K562 (cell line): ENCODE data around the gene TMEM239. TPM values are rescaled to one million over a fixed set of nuclear protein-coding genes. Genes with fewer than 3 reads are reported as not detected.

Source experiments
- CBFA2T2 ChIP-seq: fragments of 450-650 bp; conservative IDR thresholded peaks from 2 replicates; pipeline ENCODE4 v1.6.1; 2017; ENCODE audit warnings: mild to moderate bottlenecking
- CCAR2 ChIP-seq: fragments of 200-400 bp; formaldehyde crosslinking; IDR thresholded peaks from 2 replicates; pipeline ENCODE4 v1.6.1; 2017; ENCODE audit warnings: mild to moderate bottlenecking, low read depth, low read length
- CEBPB ChIP-seq: fragments of 450-650 bp; IDR thresholded peaks from 2 replicates; pipeline ENCODE4 v1.6.1; 2016; ENCODE audit warnings: missing genetic modification characterization, missing compliant biosample characterization
- CXXC5 ChIP-seq: fragments of 250-450 bp; sonication (Bioruptor Pico); IDR thresholded peaks from 2 replicates; pipeline ENCODE4 v1.8.0; 2022; ENCODE audit warnings: inconsistent platforms, mild to moderate bottlenecking, moderate library complexity
- DPF2 ChIP-seq: fragments of 450-650 bp; IDR thresholded peaks from 2 replicates; pipeline ENCODE4 v1.6.1; 2016
- FUS ChIP-seq: fragments of 200-400 bp; formaldehyde crosslinking; optimal IDR thresholded peaks from 2 replicates; pipeline ENCODE3; 2017; ENCODE audit warnings: low read depth, low read length
- HBP1 ChIP-seq: fragments of 450-650 bp; formaldehyde crosslinking; IDR thresholded peaks from 2 replicates; pipeline ENCODE4 v1.4.0; 2022; ENCODE audit warnings: missing genetic modification characterization
- LCOR ChIP-seq: sonication (generic); formaldehyde crosslinking; IDR thresholded peaks from 2 replicates; pipeline ENCODE4 v1.8.0; 2022; ENCODE audit warnings: mild to moderate bottlenecking, missing genetic modification reagents
- NR4A1 ChIP-seq, 2 experiments: fragments of 250-450 bp in 1 of 2; fragments of 450-650 bp in 1 of 2; sonication (Bioruptor Pico) in 1 of 2; IDR thresholded peaks; 2 replicates each; pipeline versions ENCODE4 v1.4.0 to v1.6.1; 2016 to 2020; ENCODE audit warnings: mild to moderate bottlenecking in 2 of 2, missing compliant biosample characterization in 1 of 2, missing genetic modification characterization in 1 of 2, moderate library complexity in 1 of 2
- POLR2AphosphoS5 ChIP-seq: IDR thresholded peaks from 2 replicates; pipeline ENCODE4 v1.6.1; 2011; ENCODE audit warnings: mild to moderate bottlenecking, low read depth, low read length, moderate library complexity; ENCODE audit not compliant: control insufficient read depth, insufficient read depth
- SMAD4 ChIP-seq: fragments of 250-450 bp; sonication (Bioruptor Pico); conservative IDR thresholded peaks from 2 replicates; pipeline ENCODE4 v1.8.0; 2021; ENCODE audit warnings: inconsistent platforms, mild to moderate bottlenecking, moderate library complexity
- SOX6 ChIP-seq: fragments of 450-650 bp; IDR thresholded peaks from 2 replicates; pipeline ENCODE4 v1.6.1; 2014; ENCODE audit warnings: mild to moderate bottlenecking
- ZNF584 ChIP-seq: fragments of 200-800 bp; sonication (Bioruptor generic); IDR thresholded peaks from 2 replicates; pipeline ENCODE4 v1.6.1; 2016; ENCODE audit warnings: low read depth, mild to moderate bottlenecking, missing genetic modification characterization, missing compliant biosample characterization
- polyA plus RNA-seq, 8 experiments: library from polyadenylated mRNA; depleted of rRNA in 4 of 8; stranded (reverse) in 5 of 8; unstranded in 3 of 8; fragments of >200 nt; fragmentation: Nextera tagmentation in 2 of 8; fragmentation: Illumina TruSeq in 1 of 8; extraction: Ambion mirVana in 2 of 8; extraction: Trizol in 1 of 8; gene quantifications; 2 replicates each; pipeline versions ENCODE4 v1.2.1 to v1.2.3, GENCODE V29; 2011 to 2014; ENCODE audit warnings: inconsistent platforms in 1 of 8, missing spikeins in 1 of 8
- total RNA-seq, 7 experiments: library from RNA; depleted of rRNA in 6 of 7; stranded (reverse); fragments of >200 nt in 6 of 7; fragmentation: Illumina TruSeq in 2 of 7; extraction: Trizol in 2 of 7; gene quantifications; 2 replicates each; pipeline versions ENCODE4 v1.2.1 to v1.2.3, GENCODE V29; 2011 to 2021; ENCODE audit warnings: low replicate concordance in 1 of 7

The TMEM239 gene
- total and polyA plus RNA-seq, 9 of the 15 experiments (the other 6 are each of a cell fraction or from before 2014, with no cell fraction given), result not detected

- TF ChIP-seq HBP1 (CRISPR knock-in tag), result no peak
- no peak for TF ChIP-seq ZNF584 (CRISPR knock-in tag)
- TF ChIP-seq SOX6, result 0 out of 2 replicates have a peak, but pooled peaks have one; percentile 37
- TF ChIP-seq CXXC5 (CRISPR knock-in tag), result peak; percentile 37; the same call in 1 of the 2 replicates
- TF ChIP-seq LCOR (CRISPR knock-in tag), result no peak
- no peak for TF ChIP-seq FUS
- TF ChIP-seq NR4A1 (CRISPR knock-in tag; IDR thresholded peaks at IDR 0.05), result no peak
- TF ChIP-seq NR4A1 (tag; IDR thresholded peaks at IDR 0.05), result no peak
- 0 out of 2 replicates have a peak, but pooled peaks have one; percentile 58 for TF ChIP-seq DPF2
- TF ChIP-seq SMAD4, result peak; percentile 62
- TF ChIP-seq CBFA2T2, result peak; percentile 88
- TF ChIP-seq CEBPB (tag), result peak; percentile 87
- TF ChIP-seq POLR2AphosphoS5, result 0 out of 2 replicates have a peak, but pooled peaks have one; percentile 35
- TF ChIP-seq CCAR2, result no peak
These were observed 11.9 kb upstream of the TMEM239 start (continued) for GRCh38 chr20:2804041-2804828.
